HG03280 (cell line): ENCODE data around the gene GRPEL1.
"Not testable (repeated sequence)": the region's sequence is repeated elsewhere in the genome, so short reads cannot be mapped to it uniquely, and the experiment has no call there.

Experiments used
- ATAC-seq: cut with Tn5 transposase; IDR thresholded peaks from one replicate; pipeline ENCODE4 v1.9.1; 2021; ENCODE audit warnings: mild to moderate bottlenecking, moderate library complexity; ENCODE audit not compliant: unreplicated experiment

The GRPEL1 gene

DNA sequence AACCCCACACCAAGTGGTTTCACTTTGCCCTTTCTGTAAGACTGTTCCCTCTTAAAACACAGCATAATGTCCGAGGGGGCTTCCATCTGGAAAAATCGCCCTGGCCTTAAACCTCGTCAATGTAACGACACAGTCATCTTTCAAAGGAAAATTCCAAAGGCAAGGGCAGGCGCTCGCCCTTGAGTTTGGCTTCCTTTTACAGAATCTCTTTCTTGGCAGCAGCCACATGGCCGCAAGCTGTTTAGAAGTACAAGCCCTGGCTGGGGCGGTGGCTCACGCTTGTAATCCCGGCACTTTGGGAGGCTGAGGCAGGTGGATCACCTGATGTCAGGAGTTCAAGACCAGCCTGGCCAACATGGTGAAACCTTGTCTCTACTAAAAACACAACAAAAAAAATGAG is 27.1 kb upstream of the GRPEL1 start:
- ATAC-seq = no peak

DNA sequence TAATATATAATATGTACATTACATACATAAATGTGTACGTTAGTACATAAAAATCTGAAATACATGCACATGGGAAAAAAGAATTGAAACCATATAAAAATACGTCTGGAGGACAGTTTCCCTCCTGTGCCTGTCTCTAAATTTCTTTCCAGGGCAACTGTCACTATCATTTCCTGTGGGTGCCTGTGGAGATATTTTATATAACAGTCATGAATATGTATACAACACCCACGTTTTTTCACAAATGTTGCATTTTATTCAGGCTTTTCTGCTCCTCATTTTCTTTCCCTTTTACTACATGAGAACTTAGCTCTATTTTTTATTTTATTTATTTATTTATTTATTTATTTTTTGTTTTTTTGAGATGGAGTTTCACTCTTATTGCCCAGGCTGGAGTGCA is 24.2 kb upstream of the GRPEL1 start:
- ATAC-seq = no peak

DNA sequence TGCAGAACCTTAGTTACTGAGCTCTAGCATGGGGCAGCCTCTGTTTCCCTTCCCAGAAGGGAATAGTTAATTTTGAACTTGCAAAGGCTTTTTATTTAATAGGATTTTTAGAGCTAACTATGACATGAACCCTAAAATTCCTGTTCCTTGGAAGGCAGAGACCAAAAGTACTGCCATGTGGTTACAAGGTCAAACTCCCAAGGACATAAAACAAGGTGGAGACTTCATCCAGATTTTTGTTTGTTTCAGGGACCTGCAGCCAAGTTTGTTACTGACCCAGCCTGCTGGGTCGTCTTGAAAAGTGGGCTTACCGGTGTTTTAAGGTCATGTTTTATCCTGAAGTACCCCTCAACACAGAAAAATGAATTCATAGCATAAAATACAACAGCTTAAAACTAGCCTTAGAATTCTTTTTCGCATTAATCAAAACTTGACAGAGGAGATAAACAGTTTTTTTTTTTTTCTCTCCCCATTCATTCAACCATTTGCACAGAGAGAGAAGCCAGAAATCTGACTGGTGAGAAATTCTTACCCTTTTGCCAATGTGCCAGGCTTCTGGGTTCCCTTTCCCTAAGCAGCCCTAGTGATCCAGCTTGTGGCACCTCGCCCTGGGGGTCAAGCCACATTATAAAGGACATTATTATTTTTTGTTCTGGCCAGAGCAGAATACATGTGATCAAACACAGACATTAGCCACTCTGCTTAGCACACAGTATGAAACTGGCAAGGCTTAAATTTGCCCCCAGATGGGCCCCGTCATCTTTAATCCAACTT is 21.5 kb upstream of the GRPEL1 start:
- ATAC-seq = no peak

DNA sequence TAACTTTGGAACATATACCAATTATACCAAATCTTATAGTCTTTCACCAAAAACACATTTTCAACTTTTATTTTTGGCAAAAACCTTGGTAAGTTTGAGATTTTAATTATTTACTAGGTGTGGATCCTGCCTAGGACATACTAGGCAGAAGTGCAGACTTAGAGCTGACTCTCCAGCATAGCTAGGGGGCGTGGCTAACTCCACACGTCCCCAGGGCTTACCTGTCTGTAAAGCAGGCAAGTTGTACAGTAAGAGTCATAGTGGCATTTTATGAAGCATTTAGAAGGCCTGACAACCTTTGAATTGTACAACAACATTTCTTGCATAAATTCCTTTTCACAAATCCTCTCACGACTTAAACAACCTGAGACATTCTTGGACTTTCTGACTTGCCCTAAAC is 19.2 kb upstream of the GRPEL1 start:
- no peak for ATAC-seq

DNA sequence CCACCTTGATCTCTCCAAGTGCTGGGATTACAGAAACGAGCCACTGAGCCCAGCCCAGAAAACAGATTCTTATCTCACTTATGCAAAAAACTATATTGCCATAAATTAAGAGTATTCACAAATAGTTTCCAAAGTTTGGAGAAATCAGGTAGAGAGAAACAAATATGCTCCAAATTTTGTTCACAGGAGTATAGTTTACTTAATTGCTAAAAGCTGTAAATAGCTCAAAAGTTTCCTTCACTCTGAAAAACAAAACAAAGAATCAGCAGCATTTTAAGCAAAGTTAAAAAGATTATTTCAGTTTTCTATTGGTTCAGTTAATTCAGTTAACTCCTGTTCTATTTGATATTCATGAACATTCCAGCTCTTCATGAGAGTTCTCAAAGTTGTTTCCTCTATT is 18.5 kb upstream of the GRPEL1 start:
- no peak for ATAC-seq

- ATAC-seq = not testable (repeated sequence)
Observed at GRCh38 chr4:7084564-7084961, 16.7 kb upstream of the GRPEL1 start.

DNA sequence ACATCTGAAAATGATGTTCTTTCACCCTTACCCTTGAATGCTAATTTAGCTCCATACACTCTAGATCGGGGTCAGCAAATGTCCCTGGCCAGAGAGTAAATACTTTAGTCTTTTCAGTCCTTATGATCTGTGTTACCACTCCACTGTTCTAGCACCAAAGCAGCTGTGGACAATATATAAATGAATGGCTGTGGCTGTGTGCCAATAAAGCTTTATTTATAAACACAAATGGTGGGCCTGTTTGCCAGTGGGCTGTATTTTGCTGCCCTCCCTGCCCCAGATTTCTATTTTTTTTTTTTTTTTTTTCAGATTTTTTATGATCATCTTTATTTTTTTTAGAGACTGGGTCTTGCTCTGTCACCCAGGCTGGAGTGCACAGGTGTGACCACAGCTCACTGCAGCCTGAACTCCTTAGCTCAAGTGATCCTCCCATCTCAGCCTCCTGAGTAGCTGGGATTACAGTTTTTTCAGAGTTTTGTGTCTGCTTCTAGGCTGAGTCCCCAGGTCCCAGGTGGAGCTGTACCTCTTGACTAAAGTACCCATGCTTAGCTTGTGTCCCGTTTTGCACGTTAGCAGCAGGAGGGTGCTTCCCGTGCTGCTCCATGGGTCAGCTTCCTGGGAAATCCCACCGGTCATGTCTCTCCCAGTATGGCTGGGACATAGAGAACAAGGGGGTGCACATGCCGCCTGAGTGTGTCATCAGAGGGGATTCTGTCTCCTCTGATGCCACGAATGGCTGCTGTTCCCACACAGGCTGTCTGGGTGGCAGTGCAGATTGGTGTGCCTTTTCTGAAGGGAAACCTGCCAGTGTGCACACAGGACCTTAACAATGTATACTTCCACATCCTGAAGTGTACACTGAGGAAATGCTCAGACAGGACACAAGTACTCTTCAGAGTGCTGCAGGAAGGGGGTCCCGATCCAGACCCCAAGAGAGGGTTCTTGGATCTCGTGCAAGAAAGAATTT is 16.0 kb upstream of the GRPEL1 start:
- ATAC-seq = no peak

DNA sequence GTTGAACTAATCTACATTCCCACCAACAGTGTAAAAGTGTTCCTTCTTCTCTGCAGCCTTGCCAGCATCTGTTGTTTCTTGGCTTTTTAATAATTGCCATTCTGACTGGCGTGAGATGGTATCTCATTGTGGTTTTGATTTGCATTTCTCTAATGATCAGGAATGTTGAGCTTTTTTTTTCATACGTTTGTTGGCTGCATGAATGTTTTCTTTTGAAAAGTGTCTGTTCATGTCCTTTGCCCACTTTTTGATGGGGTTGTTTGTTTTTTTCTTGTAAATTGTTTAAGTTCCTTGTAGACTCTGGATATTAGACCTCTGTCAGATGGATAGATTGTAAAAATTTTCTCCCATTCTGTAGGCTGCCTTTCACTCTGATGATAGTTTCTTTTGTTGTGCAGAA is 12.0 kb upstream of the GRPEL1 start:
- not testable (repeated sequence) for ATAC-seq

DNA sequence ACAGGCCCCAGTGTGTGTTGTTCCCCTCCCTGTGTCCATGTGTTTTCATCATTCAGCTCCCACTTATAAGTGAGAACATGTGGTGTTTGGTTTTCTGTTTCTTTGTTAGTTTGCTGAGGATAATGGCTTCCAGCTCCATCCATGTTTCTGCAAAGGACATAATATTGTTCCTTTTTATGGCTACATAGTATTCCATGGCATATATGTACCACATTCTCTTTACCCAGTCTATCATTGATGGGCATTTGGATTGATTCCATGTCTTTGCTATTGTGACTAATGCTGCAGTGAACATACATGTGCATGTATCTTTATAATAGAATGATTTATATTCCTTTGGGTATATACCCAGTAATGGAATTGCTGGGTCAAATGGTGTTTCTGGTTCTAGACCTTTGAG is 11.6 kb upstream of the GRPEL1 start:
- not testable (repeated sequence) for ATAC-seq

DNA sequence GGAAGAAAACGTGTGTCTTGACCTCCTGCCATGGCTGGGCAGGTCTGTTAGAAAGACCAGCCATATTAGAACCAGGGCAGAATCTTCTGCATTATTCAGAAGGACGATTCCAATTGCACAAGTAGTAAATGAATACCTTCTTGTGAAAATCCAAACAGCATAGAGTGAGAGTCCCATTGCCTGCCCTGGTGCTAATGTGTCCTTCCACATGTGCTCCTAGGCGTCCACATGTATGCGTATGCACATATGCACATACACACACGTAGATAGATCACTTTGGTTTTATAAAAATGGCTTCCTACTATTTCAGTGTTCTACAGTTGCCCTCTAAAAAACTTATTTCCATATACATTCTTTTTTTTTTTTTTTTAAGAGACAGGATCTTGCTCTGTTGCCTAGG is 10.2 kb upstream of the GRPEL1 start:
- ATAC-seq = no peak

GRCh38 chr4:7077371-7077770 is 9.5 kb upstream of the GRPEL1 start:
- ATAC-seq = no peak

GRCh38 chr4:7076696-7077082 is 8.8 kb upstream of the GRPEL1 start:
- ATAC-seq = no peak

GRCh38 chr4:7075962-7076695 is 8.3 kb upstream of the GRPEL1 start:
- no peak for ATAC-seq

- ATAC-seq = no peak
Observed at GRCh38 chr4:7074426-7074825, 6.6 kb upstream of the GRPEL1 start.

DNA sequence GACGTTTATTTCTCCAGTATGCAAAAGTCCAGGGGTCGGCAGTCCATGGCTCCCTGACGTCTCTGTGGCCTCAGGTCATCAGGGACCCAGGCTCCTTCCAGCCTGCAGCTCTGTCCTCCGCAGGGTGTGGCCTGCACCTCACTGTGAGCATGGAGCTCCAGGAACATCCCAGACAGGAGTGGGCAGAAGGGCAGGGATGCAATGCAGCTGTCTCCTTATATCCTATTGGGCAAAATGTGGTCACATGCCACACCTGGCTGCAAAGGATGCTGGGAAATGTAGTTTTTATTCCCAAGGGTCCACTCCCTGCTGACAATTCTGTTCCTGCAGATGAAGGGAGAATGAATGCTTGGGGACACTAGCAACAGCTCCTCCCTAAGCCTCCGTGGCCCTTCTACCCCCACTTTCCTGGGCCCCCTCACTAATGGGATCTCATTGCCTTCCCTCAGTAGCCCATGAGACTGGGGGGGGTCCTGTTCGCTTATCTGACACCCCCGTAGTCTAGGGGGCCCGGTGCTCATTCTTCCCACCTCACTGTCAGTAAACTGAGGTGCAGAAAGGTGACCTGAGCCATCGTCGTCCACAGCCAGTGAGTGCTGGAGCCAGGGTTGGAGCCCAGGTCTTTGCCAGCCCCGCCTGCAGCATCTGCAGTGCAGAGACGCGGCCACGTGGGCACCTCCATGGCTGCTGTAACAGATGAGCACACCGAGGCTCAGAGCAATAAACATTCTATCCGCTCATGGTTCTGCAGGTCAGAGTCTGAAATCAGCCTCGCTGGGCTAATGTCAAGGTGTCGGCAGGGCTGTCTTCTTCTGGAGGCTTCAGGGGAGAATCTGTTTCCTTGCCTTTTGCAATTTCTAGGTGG is 5.9 kb upstream of the GRPEL1 start:
- no peak for ATAC-seq

- ATAC-seq = no peak
Observed at GRCh38 chr4:7073059-7073458, 5.2 kb upstream of the GRPEL1 start.

- ATAC-seq = no peak
Observed at GRCh38 chr4:7070729-7071511, 3.1 kb upstream of the GRPEL1 start.

- no peak for ATAC-seq
Observed at GRCh38 chr4:7068883-7069282, 1.0 kb upstream of the GRPEL1 start.

- no peak for ATAC-seq
Observed at GRCh38 chr4:7068279-7068842, 497 bp upstream of the GRPEL1 start.
